ENCODE measurements around the gene HBA2.

GRCh38 chr16:143456-143855 is 29.2 kb upstream of the HBA2 start:
- TF ChIP-seq CTCF (IDR thresholded peaks at IDR 0.05): no peak
- TF ChIP-seq REST (IDR thresholded peaks at IDR 0.05; ENCODE audit: insufficient read depth in 1 of 2, low read depth in 2 of 2, low read length in 1 of 2): no peak
